Fibroblast of lung (primary cell): Measurements from ENCODE around the gene DHRS2.

Experiments
- EZH2 ChIP-seq: IDR thresholded peaks from 2 replicates; pipeline ENCODE4 v1.5.1; 2012; ENCODE audit warnings: low read length, control low read depth, mild to moderate bottlenecking; ENCODE audit errors: missing control alignments
- TF ChIP-seq, protein P1 (sequence below), 2 donors: IDR thresholded peaks in 1 of 2; conservative IDR thresholded peaks in 1 of 2; 1 replicate in 1 of 2; 2 replicates in 1 of 2; pipeline ENCODE4 v1.5.1; 2011 to 2012; ENCODE audit warnings: low read length in 2 of 2, control low read depth in 1 of 2, inconsistent platforms in 1 of 2, low read depth in 1 of 2, mild to moderate bottlenecking in 1 of 2

DNA sequence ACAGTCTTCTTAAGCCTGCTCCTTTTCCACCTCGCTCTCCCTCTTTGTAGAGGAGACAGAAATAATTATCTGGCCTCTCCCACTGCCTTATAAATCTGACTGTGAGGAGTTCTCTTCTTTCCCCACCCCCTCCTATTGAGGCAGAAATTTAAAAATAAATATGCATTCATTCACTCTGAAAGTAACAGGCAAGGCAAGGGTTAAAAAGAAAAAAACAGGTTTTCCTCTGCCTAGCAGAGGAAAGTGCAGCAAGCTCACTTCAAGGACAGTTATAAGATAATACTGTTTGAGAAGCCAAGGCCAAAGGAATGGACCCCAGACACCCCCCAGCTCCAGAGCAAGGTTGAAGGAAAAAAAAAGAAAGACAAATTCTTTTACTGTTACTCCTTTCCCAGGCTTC lies 56.3 kb downstream of the DHRS2 start:
- TF ChIP-seq, protein P1, sequence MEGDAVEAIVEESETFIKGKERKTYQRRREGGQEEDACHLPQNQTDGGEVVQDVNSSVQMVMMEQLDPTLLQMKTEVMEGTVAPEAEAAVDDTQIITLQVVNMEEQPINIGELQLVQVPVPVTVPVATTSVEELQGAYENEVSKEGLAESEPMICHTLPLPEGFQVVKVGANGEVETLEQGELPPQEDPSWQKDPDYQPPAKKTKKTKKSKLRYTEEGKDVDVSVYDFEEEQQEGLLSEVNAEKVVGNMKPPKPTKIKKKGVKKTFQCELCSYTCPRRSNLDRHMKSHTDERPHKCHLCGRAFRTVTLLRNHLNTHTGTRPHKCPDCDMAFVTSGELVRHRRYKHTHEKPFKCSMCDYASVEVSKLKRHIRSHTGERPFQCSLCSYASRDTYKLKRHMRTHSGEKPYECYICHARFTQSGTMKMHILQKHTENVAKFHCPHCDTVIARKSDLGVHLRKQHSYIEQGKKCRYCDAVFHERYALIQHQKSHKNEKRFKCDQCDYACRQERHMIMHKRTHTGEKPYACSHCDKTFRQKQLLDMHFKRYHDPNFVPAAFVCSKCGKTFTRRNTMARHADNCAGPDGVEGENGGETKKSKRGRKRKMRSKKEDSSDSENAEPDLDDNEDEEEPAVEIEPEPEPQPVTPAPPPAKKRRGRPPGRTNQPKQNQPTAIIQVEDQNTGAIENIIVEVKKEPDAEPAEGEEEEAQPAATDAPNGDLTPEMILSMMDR (conservative IDR thresholded peaks at IDR 0.05 in 1 of 2, IDR thresholded peaks at IDR 0.05 in 1 of 2; ENCODE audit: low read depth in 1 of 2, low read length in 2 of 2) = no peak
- no peak for TF ChIP-seq EZH2
